AG08395 (cell line): ENCODE results near the gene UNC13D.

Experiments used
- DNase-seq: peaks from one replicate; pipeline ENCODE4 v3.0.0; 2012; ENCODE audit warnings: mixed read lengths, low spot score

The UNC13D gene

GRCh38 chr17:75834279-75834920 is 9.8 kb downstream of the UNC13D start:
- DNase-seq = no peak

GRCh38 chr17:75832652-75833400 is 11.4 kb downstream of the UNC13D start:
- no peak for DNase-seq

GRCh38 chr17:75832164-75832651 is 12.0 kb downstream of the UNC13D start:
- peak; percentile 91 for DNase-seq

GRCh38 chr17:75831032-75831571 is 13.1 kb downstream of the UNC13D start:
- no peak for DNase-seq

GRCh38 chr17:75830164-75831031 is 13.8 kb downstream of the UNC13D start:
- no peak for DNase-seq

- no peak for DNase-seq
Measured at GRCh38 chr17:75829747-75830146, 14.5 kb downstream of the UNC13D start.

GRCh38 chr17:75828741-75829140 is 15.5 kb downstream of the UNC13D start:
- no peak for DNase-seq

- DNase-seq = no peak
Measured at GRCh38 chr17:75828076-75828400, 16.2 kb downstream of the UNC13D start.

DNA sequence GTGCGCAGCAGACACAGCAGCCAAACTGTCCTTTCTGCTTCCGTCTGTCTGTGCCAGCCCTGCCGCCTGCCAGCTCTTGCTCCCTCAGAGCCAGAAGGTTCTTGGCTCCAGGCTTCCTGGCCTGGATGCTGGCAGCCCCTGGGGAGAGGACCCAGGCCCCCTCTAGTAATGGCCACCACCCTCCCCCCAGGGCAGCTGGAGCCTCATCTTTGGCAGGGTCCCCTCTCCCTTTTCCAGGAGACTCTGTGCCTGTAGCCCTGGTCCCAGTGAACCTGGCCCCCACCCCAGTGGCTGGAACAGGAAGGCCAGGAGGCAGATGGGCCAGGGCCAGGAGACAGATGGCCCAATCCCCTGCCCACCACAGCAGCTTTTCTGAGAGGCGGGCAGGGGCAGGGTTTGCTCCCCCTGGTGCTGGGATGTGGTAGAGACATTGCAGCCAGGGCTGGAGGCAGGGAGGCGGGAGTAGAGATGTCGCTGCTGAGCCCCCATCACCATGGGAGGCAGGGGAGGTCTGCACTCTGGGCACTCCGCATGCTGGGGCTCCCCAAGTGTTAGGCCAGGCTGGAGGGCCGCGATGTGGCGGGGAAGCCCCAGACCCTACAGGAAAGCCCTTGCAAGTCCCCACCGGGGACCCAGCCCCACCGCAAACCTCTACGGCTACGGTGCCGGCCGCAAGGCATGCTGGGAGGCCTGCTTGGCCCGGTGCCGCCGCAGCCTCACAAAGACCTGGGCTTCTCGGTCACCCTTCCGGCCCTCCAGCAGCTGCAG is 16.7 kb downstream of the UNC13D start:
- DNase-seq = peak; percentile 85

GRCh38 chr17:75826561-75827307 is 17.5 kb downstream of the UNC13D start:
- DNase-seq = no peak

- no peak for DNase-seq
Measured at GRCh38 chr17:75825748-75826370, 18.3 kb downstream of the UNC13D start.

GRCh38 chr17:75825149-75825552 is 19.1 kb downstream of the UNC13D start:
- DNase-seq = no peak

DNA sequence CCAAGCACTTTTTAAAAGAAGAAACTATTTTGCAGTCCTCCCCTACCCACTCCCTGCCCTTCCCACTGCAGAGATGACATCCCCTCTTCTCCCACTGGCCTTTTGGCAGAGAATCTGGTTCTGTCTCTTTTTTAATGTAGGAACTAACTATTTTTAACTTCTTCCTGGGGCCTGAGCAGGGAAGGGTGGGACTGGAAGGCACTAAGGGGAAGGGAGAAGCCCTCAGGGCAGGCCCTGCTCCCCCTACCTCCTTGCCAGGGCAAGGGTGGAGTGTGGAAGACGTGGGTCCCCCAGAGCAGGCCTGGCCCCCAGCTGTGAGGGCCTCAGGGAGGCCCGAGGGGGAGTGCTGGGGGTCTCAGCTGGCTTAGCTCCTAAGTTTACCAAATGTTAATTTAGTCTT is 19.5 kb downstream of the UNC13D start:
- no peak for DNase-seq

DNA sequence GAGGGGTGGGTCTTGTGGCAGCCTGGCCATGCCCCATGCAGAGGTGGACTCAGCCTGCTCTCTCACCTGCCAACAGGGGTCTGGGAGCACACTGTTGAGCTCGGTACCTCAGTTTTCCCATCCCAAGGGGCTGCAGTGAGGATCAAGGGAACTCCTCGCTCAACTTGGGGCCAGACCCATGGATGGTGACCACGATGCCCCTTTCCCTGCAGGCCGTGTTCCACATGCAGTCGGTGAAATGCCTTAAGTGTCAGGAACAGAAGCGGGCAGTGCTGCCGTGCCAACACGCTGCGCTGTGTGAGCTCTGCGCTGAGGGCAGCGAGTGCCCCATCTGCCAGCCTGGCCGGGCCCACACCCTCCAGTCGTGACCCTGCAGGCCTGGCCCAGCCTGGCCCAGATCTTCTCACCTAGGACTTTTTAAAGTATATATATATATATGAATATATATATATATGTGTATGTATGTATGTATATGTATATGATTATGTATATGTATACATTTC is 20.1 kb downstream of the UNC13D start:
- DNase-seq = no peak

DNA sequence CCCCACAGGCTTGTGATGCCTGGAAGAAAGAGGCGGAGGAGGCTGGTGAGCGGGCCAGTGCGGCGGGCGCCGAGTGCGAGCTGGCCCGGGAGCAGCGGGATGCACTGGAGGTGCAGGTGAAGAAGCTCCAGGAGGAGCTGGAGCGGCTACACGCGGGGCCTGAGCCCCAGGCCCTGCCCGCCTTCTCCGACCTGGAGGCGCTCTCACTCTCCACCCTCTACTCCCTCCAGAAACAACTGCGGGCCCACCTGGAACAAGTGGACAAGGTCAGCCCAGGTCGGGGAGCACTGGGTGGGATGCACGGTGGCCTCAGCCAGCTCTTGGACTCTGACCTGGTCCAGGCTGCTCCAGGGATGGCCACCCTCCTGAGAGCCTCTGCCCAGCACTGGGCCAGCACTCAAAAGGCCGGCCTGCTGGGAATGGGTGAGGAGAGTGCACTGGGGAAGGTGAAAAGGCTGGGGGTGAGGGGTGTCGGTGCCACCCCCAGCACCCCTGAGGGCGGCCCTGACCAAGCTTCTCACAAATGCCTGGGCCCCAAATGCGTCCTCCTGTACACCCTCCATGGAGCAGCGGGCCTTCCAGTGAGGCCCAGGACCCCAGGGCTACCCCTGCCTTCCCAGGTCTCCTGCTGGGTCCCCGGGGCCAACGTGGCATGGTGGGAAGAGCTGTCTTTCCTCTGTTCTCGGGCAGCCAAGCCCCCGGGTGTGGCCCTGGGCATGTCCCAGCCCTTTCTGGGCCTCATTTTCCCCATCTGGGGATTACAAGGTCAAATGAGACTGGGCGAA is 20.8 kb downstream of the UNC13D start:
- DNase-seq = no peak

DNA sequence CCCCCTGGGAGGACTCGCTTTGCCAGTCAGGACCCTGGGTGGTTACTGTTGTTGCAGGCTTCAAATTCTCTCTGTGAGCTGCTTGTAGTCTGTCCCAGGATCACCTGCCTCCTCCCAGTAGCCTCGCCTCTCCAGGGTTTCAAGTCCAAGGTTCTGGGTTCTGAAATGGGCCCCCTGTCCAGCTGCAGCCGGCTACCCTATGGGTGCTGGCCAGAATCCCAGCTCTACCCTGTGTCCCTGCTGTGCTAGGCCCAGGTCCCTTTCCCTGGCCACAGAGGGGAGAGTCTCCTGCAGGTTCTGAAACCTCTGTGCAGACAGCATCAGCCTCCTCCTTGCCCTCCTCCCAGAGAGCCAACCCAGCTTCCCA is 21.4 kb downstream of the UNC13D start:
- no peak for DNase-seq

DNA sequence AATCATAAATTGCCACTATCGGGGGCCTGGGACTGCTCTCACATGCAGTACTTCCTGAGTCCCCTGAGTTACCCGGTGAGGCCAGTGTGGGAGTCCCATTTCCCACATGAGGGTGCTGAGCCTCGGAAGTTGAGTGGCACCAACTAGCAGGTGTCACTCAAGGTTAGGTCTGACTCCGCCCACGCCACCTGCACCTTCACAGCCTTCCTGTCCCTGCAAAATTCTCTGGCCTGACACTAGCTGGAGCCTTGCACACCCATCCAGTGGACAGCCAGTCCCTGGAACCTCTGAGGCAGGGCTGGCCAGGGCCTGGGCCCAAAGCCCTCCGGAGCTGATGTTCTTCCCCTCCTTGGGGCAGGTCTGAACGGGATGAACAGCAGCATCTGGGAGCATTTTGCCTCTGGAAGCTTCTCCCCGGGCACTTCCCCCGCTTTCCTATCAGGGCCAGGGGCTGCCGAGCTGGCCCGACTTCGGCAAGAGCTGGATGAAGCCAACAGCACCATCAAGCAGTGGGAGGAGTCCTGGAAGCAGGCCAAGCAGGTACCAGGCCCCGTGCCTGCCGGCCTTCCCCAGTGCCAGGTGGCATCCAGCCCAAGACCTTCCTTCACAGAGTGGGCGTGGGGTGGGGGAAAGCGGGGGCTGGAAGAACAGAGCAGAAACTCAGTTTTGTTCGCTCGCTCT is 21.9 kb downstream of the UNC13D start:
- DNase-seq = no peak

DNA sequence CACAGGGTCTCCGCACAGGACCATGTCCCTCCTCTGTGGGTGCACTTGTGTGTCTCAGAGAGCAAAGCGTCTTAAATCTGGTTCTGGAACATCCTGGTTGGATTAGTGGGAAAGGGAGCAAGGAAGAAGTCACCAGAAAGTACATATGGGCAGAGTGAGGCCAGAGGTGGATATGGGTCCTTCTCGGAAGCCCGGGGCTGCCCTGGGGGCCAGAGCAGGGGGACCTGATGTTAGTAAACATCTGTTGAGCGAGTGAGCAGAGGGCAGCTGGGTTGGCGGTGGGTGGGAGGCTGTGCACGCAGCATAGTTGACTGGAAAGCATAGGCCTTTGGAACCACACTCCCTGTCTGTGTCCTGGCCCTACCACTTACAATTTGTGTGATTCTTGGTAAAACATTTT is 22.7 kb downstream of the UNC13D start:
- DNase-seq = no peak
